DOHH2 (cell line): ENCODE data around the gene FAM234B.

Experiments used
- H3F3A ChIP-seq: fragments of 200-600 bp; sonication (generic), shearing (Covaris generic); 2 replicates; pipeline ENCODE4 v1.6.0; 2016; ENCODE audit warnings: antibody characterized with exemption, mild to moderate bottlenecking; ENCODE audit not compliant: control insufficient read depth, insufficient read depth
- H3K27ac ChIP-seq: fragments of 200-600 bp; sonication (generic); 2 replicates; pipeline ENCODE4 v1.5.1; 2014; ENCODE audit warnings: low read depth, mild to moderate bottlenecking, low read length, moderate library complexity
- H3K27me3 ChIP-seq: fragments of 200-600 bp; sonication (generic); 2 replicates; pipeline ENCODE4 v1.6.1; 2014; ENCODE audit warnings: mild to moderate bottlenecking, low read length, mixed read lengths; ENCODE audit not compliant: control insufficient read depth
- H3K36me3 ChIP-seq: fragments of 200-600 bp; sonication (generic); 2 replicates; pipeline ENCODE4 v1.6.1; 2014; ENCODE audit warnings: mild to moderate bottlenecking, low read length, moderate library complexity, mixed read lengths; ENCODE audit not compliant: control insufficient read depth
- H3K4me1 ChIP-seq: fragments of 200-600 bp; sonication (generic); 2 replicates; pipeline ENCODE4 v1.6.1; 2014; ENCODE audit warnings: mild to moderate bottlenecking, low read length, mixed read lengths; ENCODE audit not compliant: control insufficient read depth
- H3K4me2 ChIP-seq: fragments of 200-600 bp; sonication (generic); 2 replicates; pipeline ENCODE4 v1.6.0; 2014; ENCODE audit warnings: mild to moderate bottlenecking, low read length, moderate library complexity
- H3K4me3 ChIP-seq: fragments of 200-600 bp; sonication (generic); 2 replicates; pipeline ENCODE4 v1.5.1; 2014; ENCODE audit warnings: mild to moderate bottlenecking, low read length, mixed read lengths
- H3K79me2 ChIP-seq: fragments of 200-600 bp; sonication (generic); 2 replicates; pipeline ENCODE4 v1.6.1; 2014; ENCODE audit warnings: mild to moderate bottlenecking, low read length, mixed read lengths; ENCODE audit not compliant: control insufficient read depth
- H3K9me2 ChIP-seq: fragments of 200-600 bp; sonication (generic); replicated peaks from 2 replicates; pipeline ENCODE4 v1.6.1; 2014; ENCODE audit warnings: mild to moderate bottlenecking, low read length, mixed read lengths; ENCODE audit not compliant: control insufficient read depth
- H3K9me3 ChIP-seq: fragments of 200-600 bp; sonication (generic); 2 replicates; pipeline ENCODE4 v1.6.1; 2014; ENCODE audit warnings: antibody characterized with exemption, low read length, mixed read lengths; ENCODE audit not compliant: control insufficient read depth, insufficient read depth
- H4K20me1 ChIP-seq: fragments of 200-600 bp; sonication (generic); 2 replicates; pipeline ENCODE4 v1.6.0; 2014; ENCODE audit warnings: low read depth, mild to moderate bottlenecking, antibody characterized with exemption, low read length, moderate library complexity; ENCODE audit not compliant: control insufficient read depth, insufficient read depth
- CTCF ChIP-seq: fragments of 200-600 bp; sonication (generic); IDR thresholded peaks from one replicate; pipeline ENCODE4 v1.5.1; 2014; ENCODE audit warnings: antibody characterized with exemption, mild to moderate bottlenecking, low read depth, low read length; ENCODE audit not compliant: poor library complexity, severe bottlenecking
- EZH2phosphoT487 ChIP-seq: fragments of 200-600 bp; sonication (generic); IDR thresholded peaks from 2 replicates; pipeline ENCODE4 v1.6.1; 2017; ENCODE audit warnings: borderline replicate concordance, mild to moderate bottlenecking, antibody characterized with exemption, low read length, moderate library complexity, mixed read lengths

FAM234B gene

GRCh38 chr12:13071305-13072280, 27.4 kb downstream of the FAM234B start:
- no peaks in the 10 kb centered on the region for H3K4me1 ChIP-seq
- no peak overlapping the region for H3K27ac ChIP-seq
- H3K79me2 ChIP-seq: no peaks in the 10 kb centered on the region
- no peaks in the 10 kb centered on the region for H4K20me1 ChIP-seq
- H3K9me3 ChIP-seq: no peaks in the 10 kb centered on the region
- H3K36me3 ChIP-seq: no peaks in the 10 kb centered on the region
- H3K4me2 ChIP-seq: no peak overlapping the region
- no peaks in the 10 kb centered on the region for H3K27me3 ChIP-seq
- H3K4me3 ChIP-seq: no peak overlapping the region
- no peaks in the 10 kb centered on the region for H3K9me2 ChIP-seq
- H3F3A ChIP-seq: no peaks in the 10 kb centered on the region
- TF ChIP-seq EZH2phosphoT487: no peak
- no peak for TF ChIP-seq CTCF

DNA sequence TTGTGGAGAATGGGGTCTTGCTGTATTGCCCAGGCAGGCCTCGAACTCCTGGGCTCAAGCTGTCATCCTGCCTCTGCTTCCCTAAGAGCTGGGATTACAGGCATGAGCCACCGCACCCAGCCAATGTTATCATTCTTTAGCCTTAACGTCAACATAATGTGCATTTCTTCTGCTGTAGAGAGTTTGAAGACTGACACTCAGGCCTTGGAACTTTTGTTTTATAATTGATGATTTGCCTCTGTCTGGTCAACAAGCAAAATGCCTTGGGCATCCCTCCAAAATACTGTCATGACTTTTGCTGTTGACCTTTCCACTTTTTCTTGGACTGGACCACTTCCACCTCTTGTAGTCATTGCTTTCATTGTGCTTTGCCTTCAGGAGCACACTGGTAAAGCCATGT, 29.0 kb downstream of the FAM234B start:
- no peaks in the 10 kb centered on the region for H3K36me3 ChIP-seq

DNA sequence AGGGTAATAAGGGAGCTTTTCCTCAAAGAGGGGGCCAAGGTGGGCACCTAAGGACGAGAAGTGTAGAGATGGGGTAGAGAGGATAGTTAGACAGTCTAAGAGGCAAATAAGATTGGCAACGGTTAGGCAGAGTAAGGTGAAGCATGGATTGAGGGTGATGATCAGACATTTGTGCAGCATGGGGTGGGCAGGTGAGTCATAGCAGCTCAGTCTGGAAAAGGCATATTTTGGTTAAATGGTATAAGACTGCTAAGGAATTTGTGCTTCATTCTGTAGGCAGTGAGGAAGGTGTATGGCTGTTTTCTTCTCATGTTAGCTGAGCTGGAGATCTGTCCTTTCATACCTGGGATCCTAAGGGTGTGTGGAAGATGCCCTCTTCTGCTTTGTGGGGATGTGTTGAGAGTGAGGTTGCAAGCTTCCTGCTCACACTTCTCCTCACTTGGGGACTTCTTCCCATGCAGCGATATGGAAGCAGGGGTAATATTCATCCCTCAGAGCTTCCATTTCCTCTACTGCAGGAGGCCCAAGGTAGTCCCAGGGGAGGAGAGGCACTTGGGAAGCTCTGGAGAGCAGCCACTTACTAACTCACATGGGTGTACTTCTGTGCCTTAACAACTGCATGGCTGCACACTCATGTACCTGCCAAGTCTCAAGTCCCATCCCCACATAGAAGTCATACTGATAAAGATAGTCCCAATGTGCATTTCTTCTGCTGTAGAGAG, 30.4 kb downstream of the FAM234B start:
- Histone ChIP-seq H3K9me2 (no peaks in the 10 kb centered on the region), H3F3A (no peaks in the 10 kb centered on the region), H3K36me3 (no peaks in the 10 kb centered on the region), H3K4me3 (no peak overlapping the region), H3K9me3 (no peaks in the 10 kb centered on the region), H4K20me1 (no peaks in the 10 kb centered on the region), H3K4me2 (no peak overlapping the region), H3K27me3 (no peaks in the 10 kb centered on the region), H3K79me2 (no peaks in the 10 kb centered on the region), H3K4me1 (no peaks in the 10 kb centered on the region), H3K27ac (no peak overlapping the region)
- TF ChIP-seq EZH2phosphoT487: no peak
- no peak for TF ChIP-seq CTCF

More for the DNA sequence above, 29.0 kb downstream of the FAM234B start:
- Histone ChIP-seq H3K4me1 (no peaks in the 10 kb centered on the region), H3K27ac (no peak overlapping the region), H3K9me3 (no peaks in the 10 kb centered on the region), H3K9me2 (no peaks in the 10 kb centered on the region), H3K4me3 (no peak overlapping the region), H3F3A (no peaks in the 10 kb centered on the region), H4K20me1 (no peaks in the 10 kb centered on the region), H3K4me2 (no peak overlapping the region), H3K79me2 (no peaks in the 10 kb centered on the region), H3K27me3 (no peaks in the 10 kb centered on the region)
- TF ChIP-seq EZH2phosphoT487 (no peak), CTCF (no peak)
